ENCODE results near the gene TMEM95. TPM values are rescaled to one million over a fixed set of nuclear protein-coding genes. Genes with fewer than 3 reads are reported as not detected.
A peak's percentile ranks its signal among the peaks of the same experiment; 100 is the strongest.

Gene TMEM95, protein sequence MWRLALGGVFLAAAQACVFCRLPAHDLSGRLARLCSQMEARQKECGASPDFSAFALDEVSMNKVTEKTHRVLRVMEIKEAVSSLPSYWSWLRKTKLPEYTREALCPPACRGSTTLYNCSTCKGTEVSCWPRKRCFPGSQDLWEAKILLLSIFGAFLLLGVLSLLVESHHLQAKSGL
- total RNA-seq: not detected

DNA sequence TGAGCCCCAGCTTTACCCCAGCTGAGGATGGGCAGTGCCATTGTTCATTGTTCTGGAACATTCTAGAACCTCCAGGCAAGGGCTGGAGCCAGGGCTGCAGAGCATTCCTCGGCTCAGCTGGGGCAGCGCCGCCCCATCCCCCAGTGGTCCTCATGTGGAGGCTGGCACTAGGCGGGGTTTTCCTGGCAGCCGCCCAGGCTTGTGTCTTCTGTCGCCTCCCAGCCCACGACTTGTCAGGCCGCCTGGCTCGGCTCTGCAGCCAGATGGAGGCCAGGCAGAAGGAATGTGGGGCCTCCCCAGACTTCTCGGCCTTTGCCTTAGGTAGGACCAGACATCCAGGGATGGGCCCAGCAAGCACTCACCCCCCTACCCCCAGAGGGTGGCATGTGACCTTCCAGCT lies at the start of gene TMEM95:
TMEM95 (plus strand) TSS at position 104 of the 400 bp plus-strand sequence; CDS start at position 153, 49 bp downstream.
- DNase-seq (ENCODE audit: low spot score) (peak; percentile 87), ATAC-seq (no peak)
- intact Hi-C loops (cut with DNase I): loop anchor here (10.0 kb wide), 1 partner anchor 210 kb away; the partner anchor contains the start of gene SENP3

- intact Hi-C loops (cut with DNase I): no loop called here
- ATAC-seq (peak; percentile 97), DNase-seq (ENCODE audit: low spot score) (peak; percentile 100)
These were observed 47.9 kb upstream of the TMEM95 start, which contains the start of gene EIF5A for GRCh38 chr17:7306911-7307685. Gene EIF5A (plus strand): TSS chr17:7307628. CDS start chr17:7309636, 2,008 bp downstream.

- intact Hi-C loops (cut with DNase I): no loop called here
- ATAC-seq: no peak
- peak; percentile 82 for DNase-seq (ENCODE audit: low spot score)
These were observed 47.0 kb upstream of the TMEM95 start for GRCh38 chr17:7307686-7308624.

DNA sequence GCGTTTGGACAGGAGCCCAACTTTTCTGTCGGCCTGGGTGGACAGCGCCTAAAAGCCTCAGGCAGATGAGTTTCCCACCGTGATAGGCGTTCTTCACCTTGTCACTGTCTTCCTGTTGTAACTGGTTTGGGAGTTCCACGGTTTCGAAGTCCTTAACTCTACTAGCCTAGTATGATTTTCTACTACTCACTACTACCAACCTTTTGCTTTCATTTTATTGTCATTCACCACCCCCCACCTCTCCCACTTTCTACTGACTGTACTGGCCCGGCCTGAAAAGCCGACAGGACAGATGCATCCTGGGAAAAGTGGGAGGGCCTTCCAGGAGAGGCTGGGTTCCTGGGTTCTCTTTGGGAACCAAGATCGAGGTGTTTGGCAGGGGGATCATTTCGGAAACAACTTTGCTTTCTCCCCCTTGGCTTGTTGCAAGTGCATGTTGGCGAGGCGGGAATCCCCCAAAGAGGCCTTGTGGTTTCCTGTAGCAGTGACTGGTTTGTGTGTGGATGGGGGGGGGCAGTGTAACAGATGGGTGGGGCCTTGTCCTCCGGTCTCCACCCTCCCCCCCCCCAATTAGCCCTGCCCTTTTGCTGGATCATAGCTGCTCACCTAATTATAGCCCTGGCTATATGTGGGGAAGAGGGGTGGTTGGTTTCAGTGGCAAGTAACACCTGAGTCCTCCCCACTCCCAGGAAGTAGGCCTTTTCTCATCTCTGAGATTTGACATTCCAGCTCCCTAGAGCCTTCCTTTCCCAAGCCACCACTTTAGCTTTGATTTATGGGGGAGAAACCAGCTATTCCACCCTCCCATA lies 46.1 kb upstream of the TMEM95 start:
- DNase-seq (ENCODE audit: low spot score) (no peak), ATAC-seq (peak; percentile 20)
- intact Hi-C loops (cut with DNase I): no loop called here

- intact Hi-C loops (cut with DNase I): no loop called here
- no peak for ATAC-seq
These were observed 45.3 kb upstream of the TMEM95 start for GRCh38 chr17:7309628-7310027.

GRCh38 chr17:7311110-7311705 lies 43.7 kb upstream of the TMEM95 start:
- ATAC-seq: no peak
- intact Hi-C loops (cut with DNase I): no loop called here
- DNase-seq (ENCODE audit: low spot score): no peak

More at GRCh38 chr17:7309628-7310027, 45.3 kb upstream of the TMEM95 start:
- no peak for DNase-seq (ENCODE audit: low spot score)

DNA sequence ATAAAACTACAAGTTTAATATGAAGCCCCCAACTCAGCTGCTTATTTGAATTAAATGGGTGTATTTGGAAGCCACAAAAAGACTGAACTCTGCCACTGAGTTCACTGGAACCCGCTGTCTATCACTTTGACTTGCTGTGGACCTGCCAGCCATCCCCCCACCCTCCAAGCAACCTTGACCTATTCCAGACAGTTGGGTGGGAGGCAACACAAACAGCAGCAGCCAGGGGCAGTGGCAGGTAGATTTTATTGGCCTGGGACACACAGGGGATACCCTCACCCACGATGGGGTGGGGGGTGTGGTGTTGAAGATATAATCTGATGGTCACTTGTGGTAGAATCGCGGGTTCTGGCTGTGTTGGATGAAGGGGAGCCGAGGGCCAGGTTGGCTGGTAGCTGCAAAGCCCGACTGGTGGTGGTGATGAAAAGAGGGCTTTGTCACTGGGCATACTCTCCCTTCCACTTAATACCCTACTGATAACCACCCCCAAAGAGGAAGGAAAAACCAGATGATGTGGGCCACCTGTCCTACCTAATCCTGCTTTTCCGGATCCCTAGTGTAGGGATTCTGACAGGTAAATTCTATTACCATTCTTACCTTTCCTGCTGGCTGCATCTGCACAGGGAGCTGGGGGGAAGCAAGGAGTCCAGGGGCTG lies 42.4 kb upstream of the TMEM95 start:
- intact Hi-C loops (cut with DNase I): no loop called here
- no peak for DNase-seq (ENCODE audit: low spot score)
- no peak for ATAC-seq

- intact Hi-C loops (cut with DNase I): no loop called here
- DNase-seq (ENCODE audit: low spot score) (no peak), ATAC-seq (no peak)
These were observed 41.7 kb upstream of the TMEM95 start for GRCh38 chr17:7313088-7313889.

- intact Hi-C loops (cut with DNase I): no loop called here
- no peak for DNase-seq (ENCODE audit: low spot score)
- no peak for ATAC-seq
These were observed 40.9 kb upstream of the TMEM95 start for GRCh38 chr17:7313890-7314718.

DNA sequence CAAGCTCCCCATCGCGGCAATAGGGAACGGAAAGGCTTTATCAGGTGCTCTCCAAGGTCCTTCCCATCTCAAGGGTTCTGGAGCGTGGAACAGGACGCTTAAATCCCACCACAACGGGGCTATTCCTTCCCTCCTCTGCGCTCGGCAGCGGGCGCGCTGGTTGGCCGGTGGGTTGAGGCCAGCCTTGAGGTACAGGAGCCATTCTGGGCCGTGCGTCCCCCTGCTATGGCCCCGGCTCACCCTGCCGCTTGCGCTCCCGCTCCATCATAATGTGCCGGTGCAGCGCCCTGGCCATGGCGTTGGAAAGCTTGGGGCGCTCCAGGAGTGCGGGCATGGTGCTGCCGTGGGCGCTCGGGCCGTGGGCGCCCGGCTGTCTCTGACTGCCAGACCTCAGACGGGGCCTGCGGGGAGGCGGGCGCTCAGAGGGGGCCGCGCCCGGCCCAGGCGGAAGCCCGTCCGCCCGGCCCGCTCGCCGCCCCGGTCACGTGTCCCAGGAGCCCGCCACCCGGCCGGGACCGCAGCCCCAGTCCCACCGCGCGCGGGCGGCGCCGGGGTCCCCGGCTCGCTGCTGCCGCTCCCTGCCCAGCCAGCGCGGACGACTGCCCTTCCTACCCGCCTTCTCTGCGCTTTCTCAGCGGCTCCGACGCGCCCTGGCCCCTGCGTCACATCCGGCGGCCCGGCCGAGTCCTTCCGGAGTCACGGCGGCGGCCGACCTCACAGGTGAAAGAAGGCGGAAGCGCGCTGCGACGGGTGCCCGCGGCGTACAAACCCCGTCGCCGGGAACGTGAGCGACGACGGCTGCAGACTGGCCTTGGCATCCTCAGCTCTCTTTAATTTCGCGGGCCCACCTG lies 40.0 kb upstream of the TMEM95 start, which contains the start of gene GPS2:
GPS2 (minus strand) TSS at position 642 of the 851 bp plus-strand sequence; CDS start at position 334, 308 bp downstream.
- intact Hi-C loops (cut with DNase I): no loop called here
- DNase-seq (ENCODE audit: low spot score): peak; percentile 96
- ATAC-seq: peak; percentile 93

- DNase-seq (ENCODE audit: low spot score): no peak
- ATAC-seq: peak; percentile 22
- intact Hi-C loops (cut with DNase I): no loop called here
These were observed 39.3 kb upstream of the TMEM95 start for GRCh38 chr17:7315570-7316235.

DNA sequence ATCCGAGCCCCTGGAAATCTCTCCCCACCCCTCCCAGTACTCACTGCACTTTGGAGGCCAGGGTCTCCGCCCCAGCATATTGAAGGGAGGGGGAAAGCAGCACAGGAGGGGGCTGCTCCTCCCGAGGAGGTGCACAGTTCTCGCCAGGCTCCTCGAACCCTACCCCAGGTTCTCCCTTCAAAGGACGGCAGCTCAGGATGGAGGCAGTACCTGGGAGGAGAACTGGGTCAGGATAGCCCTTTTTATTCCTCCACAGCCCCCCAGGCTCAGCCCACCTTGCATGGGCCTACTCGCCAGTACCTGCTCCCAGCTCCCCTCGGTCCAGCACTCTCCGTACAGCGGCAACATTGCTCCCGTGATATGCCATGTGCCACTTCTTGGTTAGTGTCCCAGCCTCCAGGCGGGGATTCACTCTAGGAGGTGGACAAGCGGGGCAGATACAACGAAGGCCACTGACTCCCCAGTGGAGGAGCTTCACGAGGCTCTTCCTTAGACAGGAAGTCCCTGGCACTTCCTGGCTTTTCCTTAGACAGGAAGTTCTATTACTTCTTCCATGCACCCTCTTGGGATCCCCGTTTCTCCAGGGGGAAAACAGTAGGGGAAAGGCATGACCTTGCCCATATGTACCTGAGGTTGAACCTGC lies 37.7 kb upstream of the TMEM95 start:
- intact Hi-C loops (cut with DNase I): no loop called here
- ATAC-seq: no peak

GRCh38 chr17:7318121-7318860 lies 36.7 kb upstream of the TMEM95 start:
- ATAC-seq (no peak), DNase-seq (ENCODE audit: low spot score) (no peak)
- intact Hi-C loops (cut with DNase I): no loop called here

More for the DNA sequence above, 37.7 kb upstream of the TMEM95 start:
- no peak for DNase-seq (ENCODE audit: low spot score)

Measured in sciatic nerve (tissue), 2 donors.